Colon (tissue), 2 donors: ENCODE measurements around the gene MNS1.
A peak's percentile ranks its signal among the peaks of the same experiment; 100 is the strongest.
"Not testable (repeated sequence)": the region's sequence is repeated elsewhere in the genome, so short reads cannot be mapped to it uniquely, and the experiment has no call there.

Source experiments
- FAIRE-seq: peaks from 2 replicates; lab custom pipeline; 2012; peaks lifted over from hg19 to GRCh38; lab: Jason Lieb, UNC
- donor health status: control.
- donor health status: control.

The MNS1 gene, protein sequence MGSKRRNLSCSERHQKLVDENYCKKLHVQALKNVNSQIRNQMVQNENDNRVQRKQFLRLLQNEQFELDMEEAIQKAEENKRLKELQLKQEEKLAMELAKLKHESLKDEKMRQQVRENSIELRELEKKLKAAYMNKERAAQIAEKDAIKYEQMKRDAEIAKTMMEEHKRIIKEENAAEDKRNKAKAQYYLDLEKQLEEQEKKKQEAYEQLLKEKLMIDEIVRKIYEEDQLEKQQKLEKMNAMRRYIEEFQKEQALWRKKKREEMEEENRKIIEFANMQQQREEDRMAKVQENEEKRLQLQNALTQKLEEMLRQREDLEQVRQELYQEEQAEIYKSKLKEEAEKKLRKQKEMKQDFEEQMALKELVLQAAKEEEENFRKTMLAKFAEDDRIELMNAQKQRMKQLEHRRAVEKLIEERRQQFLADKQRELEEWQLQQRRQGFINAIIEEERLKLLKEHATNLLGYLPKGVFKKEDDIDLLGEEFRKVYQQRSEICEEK

DNA sequence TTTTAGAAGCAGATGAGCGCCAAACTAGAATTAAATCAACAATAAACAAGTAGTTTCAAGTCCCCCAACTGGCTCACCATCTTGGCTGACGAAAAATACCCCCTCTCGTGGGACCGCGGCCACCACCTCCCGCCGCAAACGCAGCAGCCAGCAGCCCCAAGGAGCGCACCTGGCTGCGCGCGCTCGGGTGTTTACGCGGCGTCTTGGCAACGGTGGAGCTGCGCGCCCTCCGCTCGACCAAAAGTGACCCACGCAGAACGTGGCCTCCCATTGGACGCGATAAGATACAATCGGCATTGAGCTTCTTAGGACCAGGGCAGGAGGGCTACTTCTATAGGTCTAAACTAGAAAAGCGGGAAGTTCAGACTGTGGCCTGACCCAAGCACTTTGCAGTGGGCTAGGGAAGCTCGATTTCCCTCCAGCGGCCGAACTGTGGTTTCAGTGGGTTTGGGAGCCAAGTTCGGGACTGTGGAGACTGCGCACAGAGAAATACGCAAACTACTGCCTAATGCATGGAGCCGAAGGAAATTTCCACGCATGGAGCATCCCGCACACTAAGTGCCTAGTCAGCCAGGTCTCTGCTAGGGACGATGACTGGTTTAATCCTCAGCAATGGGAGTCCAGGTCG, at the start of gene MNS1:
Gene MNS1, minus strand, starts transcription at position 245 of the 628 bp plus-strand sequence. Its CDS starts 165 bp downstream, at position 80.
- FAIRE-seq = no peak

DNA sequence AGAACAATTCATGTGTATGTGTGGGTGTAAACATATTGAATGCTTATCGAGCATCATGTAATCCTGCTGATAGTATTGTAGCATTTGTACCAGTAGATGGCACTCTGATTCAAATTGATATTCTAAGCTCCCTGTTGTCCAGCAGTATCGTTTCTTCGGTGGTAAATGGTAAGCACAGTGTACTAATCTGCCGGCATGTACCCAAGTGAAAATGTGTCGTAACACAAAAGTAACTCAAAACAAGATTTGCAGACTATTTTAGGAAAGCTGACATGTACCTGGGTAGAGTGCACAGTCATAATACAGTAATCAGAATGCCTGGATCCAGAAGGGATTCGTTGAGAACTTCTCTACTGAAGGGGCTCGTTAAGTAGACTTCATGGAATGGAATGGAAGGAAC, 31.7 kb upstream of the MNS1 start:
- peak; percentile 66 for FAIRE-seq

DNA sequence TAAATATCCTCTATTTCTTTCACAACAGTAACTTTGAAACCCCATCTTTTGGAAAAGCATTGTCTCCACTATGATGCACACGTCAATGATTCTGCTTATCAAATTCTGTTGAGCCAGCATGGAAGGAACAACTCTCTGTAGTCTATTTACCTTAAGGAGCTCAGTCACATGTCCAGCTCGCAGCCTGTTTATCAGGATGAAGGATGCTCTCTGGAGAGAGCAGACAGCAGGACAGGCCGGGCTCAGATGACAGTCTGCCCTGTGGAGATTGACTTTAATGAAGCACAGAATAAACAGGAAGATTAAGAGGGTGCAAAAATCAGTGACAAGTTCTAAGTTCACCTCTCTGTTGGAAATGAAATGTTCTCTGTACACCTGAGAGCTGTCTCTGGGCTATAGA, 30.6 kb upstream of the MNS1 start:
- no peak for FAIRE-seq

DNA sequence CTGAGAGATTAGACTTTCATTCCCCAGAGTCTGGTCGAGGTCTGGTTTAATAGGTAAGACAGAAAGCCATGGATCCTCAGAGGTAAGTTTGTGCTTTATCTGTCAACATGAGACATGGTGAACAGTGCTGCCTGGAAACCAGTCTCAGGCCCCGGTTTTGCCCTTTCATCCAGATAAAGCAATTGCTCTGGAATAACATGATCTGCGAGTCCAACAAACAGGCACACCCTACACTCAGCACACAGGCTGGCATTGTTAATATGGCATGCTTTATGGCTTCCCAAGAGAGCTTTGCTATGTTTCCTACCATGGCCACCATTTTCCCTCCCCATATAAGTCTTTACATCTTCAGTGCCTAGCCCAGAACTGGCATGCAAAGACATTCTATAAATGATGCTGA, 30.1 kb upstream of the MNS1 start:
- FAIRE-seq = no peak

DNA sequence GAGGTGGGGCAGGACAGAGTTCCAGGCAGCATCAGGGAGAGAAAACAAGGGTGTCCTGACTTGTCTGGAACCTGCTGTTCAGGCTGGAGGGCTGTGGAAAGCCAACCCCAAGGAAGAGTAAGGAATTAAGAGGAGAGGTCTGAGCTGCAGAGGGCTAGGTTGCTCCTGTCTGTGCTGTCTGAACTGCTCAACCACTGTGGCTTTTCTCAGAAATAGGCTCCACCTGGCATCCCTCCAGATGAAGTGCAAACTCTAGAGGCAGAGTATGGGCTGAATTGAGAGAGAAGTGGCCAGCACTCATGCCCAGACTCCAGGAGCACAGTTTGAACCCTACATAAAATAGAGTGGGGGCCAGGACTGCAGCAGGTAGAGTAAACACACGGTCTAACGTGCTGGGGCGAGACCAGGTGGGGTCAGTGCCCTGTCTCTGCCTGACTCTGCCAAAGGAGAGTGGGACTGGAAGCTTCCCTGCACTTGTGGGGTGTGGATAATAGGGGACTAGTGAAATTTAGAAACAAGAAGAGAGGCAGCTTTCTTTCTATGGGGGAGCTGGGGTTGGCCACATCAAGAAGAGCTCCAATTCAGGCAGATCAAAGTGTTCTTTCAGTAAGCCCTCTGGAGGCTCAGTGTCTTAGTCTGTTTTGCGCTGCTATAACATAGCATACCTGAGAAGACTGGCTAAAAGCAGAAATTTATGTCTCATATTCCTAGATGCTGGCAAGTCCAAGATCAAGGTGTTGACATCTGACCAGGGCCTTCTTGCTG, 28.0 kb upstream of the MNS1 start:
- FAIRE-seq = no peak

DNA sequence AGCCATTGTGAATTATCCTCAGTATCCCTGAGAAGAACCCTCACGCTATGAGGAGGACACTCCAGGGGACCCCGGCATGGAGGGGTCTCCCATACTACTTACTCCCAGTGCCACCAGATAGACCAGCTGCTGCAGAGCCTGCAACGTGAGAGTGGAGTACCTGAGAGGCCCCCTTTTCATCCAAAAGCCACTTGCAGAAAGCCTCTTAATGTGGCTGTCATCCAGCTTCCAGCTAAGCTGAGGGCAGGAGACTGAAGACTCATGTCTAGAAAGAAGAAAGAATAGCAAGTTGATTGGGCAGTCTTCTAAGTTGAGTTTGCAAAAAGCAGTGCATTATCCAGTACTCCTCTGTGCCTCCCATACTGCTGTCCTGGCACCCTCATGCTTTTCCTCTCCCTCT, 27.3 kb upstream of the MNS1 start:
- FAIRE-seq = no peak

DNA sequence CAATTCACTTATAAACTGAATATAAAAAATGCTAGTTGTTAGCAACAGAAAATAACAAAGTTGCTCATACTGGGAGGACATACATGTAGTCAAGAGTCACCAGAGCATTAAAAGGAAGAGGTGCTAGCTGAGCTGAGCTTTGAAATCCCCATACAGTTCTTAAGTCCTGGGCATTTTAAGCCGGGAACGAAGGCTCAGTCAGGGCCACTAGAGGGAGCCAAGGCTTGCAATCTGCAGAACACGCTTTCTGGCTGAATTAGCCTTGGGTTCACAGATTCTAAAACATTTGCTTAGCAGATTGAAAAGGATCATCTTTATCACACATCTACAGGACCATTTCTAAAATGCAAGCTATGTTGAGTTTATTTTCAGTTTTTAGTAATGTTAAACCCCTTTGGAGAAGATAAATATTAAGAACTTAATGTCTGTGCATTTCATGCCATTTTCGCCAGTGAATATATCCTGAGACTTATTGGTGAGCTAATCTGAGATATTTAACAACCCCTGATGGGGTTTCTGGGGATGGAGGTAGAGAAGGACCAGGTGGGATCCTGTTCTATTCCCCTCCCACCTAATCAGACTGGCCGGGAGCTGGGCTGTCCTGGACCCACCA, 26.3 kb upstream of the MNS1 start:
- FAIRE-seq = no peak

DNA sequence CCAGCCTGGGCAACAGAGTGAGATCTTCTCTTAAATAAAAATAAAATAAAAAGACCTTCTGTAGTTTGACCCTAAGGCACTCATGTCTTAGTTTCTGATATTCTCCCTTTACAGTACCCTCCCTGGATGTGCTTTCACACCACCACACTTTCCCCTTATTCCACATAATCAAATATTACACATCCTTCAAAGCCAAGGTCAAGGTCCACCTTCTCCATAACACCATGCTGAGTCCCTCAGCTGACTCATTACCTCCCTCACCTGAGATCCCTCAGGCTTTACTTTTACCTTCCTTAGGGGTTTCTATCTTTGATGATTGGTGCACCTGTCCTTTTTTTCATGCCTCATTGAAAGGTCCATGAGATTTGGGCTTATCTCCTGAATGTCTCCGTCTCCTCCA, 25.5 kb upstream of the MNS1 start:
- no peak for FAIRE-seq

DNA sequence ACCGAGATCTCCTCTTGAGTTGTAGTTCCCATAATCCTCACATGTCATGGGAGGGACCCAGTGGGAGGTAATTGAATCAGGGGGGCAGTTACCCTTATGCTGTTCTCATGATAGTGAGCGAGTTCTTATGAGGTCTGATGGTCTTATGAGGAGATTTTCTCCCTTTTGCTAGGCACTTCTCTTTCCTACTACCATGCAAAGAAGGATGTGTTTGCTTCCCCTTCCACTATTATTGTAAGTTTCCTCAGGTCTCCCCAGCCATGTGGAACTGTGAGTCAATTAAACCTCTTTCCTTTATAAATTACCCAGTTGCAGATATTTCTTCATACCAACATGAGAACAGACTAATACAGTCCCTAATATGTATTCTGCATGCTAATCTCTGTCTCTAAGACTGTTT, 21.3 kb upstream of the MNS1 start:
- not testable (repeated sequence) for FAIRE-seq

DNA sequence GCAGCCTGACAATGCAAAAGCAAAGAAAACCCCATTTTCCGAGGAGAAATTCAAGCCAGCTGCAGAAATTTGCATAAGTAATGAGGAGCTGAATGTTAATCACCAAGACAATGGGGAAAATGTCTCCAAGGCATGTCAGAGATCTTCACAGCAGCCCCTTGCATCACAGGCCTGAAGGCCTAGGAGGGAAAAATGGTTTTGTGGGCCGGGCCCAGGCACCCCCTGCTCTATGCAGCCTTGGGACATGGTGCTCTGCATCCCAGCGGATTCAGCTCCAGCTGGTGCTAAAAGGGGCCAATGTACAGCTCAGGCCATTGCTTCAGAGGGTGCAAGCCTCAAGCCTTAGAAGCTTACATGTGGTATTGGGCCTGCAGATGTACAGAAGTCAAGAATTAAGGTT, 20.5 kb upstream of the MNS1 start:
- FAIRE-seq = not testable (repeated sequence)

DNA sequence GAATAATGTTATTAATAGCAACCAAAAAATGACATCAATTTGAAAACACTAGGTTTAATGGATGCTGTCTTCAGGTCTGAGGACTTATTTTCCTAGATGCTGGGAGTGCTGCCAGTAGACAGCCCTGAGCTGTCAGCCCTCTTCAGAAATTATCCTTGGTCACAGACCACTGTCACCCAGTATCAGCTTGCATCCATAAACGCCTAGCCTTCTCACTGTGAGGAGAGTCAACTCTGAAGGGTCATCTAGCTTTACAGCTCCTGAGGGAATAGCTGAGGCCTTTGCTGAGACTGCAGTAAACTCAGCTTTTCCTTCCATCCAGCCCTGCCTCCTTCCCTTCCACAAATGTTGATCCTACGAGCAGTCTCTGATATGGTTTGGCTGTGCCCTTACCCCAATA, 19.4 kb upstream of the MNS1 start:
- no peak for FAIRE-seq

DNA sequence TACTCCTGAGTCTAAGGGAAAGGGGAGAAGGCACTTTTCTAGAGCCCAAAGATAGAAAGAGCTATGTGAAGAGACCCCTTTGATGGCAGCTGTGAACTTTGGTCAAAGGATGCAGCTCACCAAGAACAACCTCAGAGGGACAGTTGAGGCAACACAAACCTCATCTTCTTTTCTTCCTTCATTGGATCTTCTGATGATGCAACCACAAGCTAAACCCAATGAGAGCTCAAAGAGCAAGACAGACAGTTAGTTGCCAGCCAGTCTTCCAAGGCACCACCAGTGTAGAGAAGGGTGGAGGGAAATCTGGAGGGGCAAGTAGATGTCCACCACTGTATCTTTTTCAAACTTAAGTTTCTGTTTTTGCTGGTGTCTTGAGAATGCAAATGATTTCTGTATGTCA, 10.4 kb upstream of the MNS1 start:
- no peak for FAIRE-seq

DNA sequence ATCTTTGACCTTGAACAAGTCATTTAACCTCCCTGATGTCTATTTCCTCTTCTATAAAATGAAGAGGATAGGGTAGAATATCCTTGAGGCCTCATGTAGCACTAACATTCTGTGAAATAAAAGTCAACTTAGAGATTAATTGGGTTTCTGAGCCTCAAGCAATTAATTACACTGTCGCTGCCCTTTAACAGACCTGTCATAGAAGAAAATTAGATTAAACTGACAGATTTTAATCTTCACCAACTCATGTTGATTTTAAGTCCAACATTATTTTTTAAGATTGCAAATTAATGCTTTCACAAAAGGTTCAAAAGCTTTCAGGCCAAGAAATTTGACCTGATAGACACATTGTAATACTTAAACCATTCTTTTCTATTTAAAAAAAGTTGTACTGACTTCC, 8.1 kb upstream of the MNS1 start:
- FAIRE-seq = no peak

DNA sequence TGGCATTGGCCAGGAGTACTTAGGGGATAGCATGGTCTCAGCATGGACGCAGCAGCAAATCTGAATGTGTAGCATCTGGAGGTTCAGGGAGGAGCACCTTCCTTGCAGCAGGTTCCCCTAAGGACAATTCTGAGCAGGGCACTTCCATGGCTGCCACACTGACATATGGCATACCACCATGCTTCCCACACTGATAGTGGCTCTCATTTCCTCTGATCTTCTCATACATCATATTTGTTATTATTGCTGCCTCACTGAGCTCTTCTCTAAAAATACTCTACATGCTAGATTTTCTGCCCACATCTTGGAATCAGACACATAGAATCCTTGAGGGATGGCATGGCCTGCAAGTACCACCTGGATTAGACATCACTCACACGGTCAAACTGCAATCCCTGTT, 7.3 kb upstream of the MNS1 start:
- FAIRE-seq = no peak

DNA sequence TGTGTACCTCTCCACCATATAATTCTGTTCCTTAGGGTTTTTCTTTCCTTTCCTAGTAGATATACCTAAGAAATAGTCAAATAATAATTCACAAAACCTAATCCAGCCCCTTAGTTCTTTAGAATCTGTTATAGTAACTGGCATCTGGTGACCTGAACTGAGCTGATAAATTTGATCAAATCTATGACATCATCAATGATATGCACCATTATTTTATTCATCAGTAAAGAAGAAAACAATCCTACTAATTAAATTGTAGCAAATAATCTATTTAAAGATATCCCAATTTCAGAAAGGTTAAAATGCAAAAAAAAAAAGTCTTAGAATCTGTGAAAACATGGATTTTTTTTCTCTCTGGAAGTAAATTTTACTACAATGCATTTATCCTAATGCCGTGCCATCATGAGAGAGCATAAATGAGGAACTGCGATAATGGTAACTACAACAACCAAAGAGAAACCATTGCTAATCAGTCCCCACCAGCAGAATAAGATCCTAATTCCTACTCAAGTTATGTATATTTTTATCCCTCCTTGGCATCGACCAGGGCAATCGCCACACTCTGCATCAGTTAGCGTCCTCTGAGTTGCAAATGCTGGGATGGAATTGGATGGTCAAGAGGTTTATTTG, 6.6 kb upstream of the MNS1 start:
- FAIRE-seq = no peak

DNA sequence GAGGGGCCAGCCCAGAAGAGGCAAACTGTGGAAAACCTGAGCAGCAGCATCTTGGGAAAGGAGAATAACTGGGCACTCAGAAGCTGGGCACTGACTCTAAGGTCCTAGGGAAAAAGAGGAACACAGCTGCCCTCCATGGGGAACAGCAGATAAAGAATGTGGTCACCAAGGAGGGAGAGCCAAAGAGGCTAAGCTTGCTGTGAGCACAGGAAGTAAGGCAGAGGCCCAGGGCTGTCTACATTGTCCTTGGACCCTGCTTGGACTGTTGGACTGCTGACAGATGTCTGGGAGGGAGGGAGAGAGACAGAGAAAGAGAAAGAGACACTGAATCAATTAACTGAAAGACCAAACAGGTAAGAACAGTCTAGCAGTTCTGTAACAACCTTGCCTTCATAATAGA, 4.5 kb upstream of the MNS1 start:
- no peak for FAIRE-seq

DNA sequence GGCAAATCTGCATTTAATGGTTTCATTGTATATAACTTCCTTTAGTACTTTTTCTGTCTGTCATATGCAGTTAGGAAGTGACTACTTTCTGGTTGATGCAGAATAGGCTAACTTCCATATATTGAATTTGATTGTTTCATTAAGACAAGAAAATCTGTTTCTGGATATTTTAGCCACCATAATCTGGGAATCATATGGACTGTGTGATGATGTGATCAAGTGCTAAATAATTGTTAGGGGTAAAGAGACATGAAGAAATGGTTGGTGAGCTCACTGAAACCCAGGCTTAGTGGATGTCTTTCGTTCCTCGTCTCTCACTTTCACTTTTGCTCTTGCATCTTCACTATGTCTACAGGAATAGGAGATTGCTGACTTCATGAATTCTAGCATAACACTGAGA, 3.5 kb upstream of the MNS1 start:
- no peak for FAIRE-seq

DNA sequence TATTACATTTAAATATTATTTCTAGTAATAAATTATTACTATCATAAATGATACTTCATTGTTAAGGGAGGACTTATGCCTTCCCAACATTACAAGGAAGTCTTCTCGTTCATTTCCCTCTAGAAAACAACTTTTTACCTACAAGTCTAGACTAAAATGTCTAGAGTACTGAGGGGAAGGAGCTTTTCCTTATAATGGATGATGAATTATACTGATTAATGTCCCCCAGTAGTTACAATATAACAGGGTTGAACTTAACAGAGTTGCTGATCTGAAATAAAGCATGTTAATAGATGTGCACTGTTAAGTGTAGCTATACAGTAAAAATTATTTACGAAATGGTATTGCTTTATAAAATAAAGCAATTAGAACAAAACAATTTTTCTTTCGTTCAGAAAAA, 2.7 kb upstream of the MNS1 start:
- FAIRE-seq = no peak

DNA sequence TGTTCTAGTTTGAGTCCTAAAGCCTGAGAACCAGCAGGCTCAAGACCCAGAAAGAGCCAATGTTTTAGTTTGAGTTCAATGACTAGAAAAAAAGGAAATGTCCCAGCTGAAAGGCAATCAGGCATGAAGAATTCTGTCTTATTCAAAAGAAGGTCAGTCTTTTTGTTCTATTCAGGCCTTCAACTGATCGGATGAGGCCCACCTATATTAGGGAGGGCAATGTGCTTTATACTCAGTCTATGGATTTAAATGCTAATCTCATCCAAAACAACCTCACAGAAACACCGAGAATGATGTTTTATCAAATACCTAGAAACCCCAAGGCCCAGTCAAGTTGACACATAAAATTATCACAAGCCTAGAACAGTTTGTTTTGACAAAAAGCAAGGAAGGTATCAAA, 4.0 kb downstream of the MNS1 start:
- FAIRE-seq = no peak

DNA sequence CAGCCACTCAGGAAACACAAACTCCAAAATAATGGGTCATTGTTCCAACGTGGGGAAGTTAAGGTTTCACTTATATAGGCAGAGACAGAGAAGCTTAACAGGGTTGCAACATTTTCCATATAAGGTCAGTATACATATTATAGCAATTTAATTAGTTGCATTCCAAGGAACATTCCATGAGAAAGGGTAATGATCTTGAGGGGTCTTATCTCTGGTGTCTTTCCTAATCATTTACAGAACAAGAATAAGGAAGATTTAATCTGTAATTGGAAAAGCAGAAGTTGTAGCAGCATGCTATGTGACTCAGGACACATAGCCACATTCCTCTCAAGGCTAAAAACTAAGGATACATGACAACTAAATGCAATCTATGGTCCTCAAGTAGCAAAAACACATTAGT, 4.9 kb downstream of the MNS1 start:
- FAIRE-seq = no peak

DNA sequence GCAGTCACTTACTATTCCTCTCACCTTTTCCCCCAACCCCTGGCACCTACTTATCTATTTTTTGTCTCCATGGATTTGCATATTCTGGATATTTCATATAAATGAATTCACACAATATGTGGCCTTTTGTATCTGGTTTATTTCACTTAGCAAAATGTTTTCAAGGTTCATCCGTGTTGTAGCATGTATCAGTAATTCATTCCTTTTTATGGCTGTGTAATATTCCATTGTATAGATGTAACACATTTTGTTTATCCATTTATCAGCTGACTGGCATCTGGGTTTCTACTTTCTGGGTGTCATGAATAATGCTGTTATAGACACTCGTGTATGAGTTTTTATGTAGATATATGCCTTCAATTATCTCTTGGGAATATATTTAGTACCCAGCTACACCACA, 5.8 kb downstream of the MNS1 start:
- no peak for FAIRE-seq

DNA sequence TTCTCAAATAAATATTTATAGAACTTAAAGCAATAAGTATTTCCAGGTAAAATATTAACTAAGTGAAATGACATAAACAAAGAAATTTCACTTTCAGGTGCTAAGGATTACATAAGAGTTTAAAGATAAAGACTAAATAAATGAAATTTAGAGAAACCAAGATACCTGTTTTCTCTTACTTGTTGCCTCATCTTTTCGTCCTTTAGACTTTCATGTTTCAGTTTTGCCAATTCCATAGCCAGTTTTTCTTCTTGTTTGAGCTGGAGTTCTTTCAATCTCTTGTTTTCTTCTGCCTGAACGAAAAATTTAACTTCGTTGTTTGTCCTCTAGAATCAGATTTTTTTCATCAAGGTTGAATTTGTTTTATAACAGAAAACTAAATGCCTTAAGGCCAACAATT, 8.7 kb downstream of the MNS1 start:
- FAIRE-seq = no peak
